ENCODE data around the gene DNAJC3.

Gene DNAJC3

GRCh38 chr13:95787356-95788099 is 110.6 kb downstream of the DNAJC3 start:
- TF ChIP-seq FOXP2 (optimal IDR thresholded peaks at IDR 0.05; ENCODE audit: borderline replicate concordance, extremely low read depth, extremely low read length, insufficient read depth) (no peak), REST (IDR thresholded peaks at IDR 0.05; ENCODE audit: insufficient read depth in 1 of 2, low read depth in 2 of 2, low read length in 2 of 2) (no peak), TAF1 (IDR thresholded peaks at IDR 0.05; ENCODE audit: borderline replicate concordance, insufficient read depth, low read length) (no peak), POLR2AphosphoS5 (IDR thresholded peaks at IDR 0.05; ENCODE audit: low read depth, low read length) (no peak), SIN3A (IDR thresholded peaks at IDR 0.05; ENCODE audit: borderline replicate concordance, insufficient read depth, low read length) (no peak)

GRCh38 chr13:95788100-95788463 is 111.1 kb downstream of the DNAJC3 start:
- TF ChIP-seq TAF1 (IDR thresholded peaks at IDR 0.05; ENCODE audit: borderline replicate concordance, insufficient read depth, low read length) (no peak), SIN3A (IDR thresholded peaks at IDR 0.05; ENCODE audit: borderline replicate concordance, insufficient read depth, low read length) (no peak), REST (IDR thresholded peaks at IDR 0.05; ENCODE audit: insufficient read depth in 1 of 2, low read depth in 2 of 2, low read length in 2 of 2) (no peak), POLR2AphosphoS5 (IDR thresholded peaks at IDR 0.05; ENCODE audit: low read depth, low read length) (no peak), FOXP2 (optimal IDR thresholded peaks at IDR 0.05; ENCODE audit: borderline replicate concordance, extremely low read depth, extremely low read length, insufficient read depth) (no peak)

GRCh38 chr13:95791084-95791722 is 114.3 kb downstream of the DNAJC3 start:
- TF ChIP-seq POLR2AphosphoS5 (IDR thresholded peaks at IDR 0.05; ENCODE audit: low read depth, low read length), result no peak
- TF ChIP-seq FOXP2 (optimal IDR thresholded peaks at IDR 0.05; ENCODE audit: borderline replicate concordance, extremely low read depth, extremely low read length, insufficient read depth), result no peak
- TF ChIP-seq SIN3A (IDR thresholded peaks at IDR 0.05; ENCODE audit: borderline replicate concordance, insufficient read depth, low read length), result no peak
- no peak for TF ChIP-seq REST (IDR thresholded peaks at IDR 0.05; ENCODE audit: insufficient read depth in 1 of 2, low read depth in 2 of 2, low read length in 2 of 2)
- TF ChIP-seq TAF1 (IDR thresholded peaks at IDR 0.05; ENCODE audit: borderline replicate concordance, insufficient read depth, low read length), result no peak

- TF ChIP-seq SIN3A (IDR thresholded peaks at IDR 0.05; ENCODE audit: borderline replicate concordance, insufficient read depth, low read length) (no peak), FOXP2 (optimal IDR thresholded peaks at IDR 0.05; ENCODE audit: borderline replicate concordance, extremely low read depth, extremely low read length, insufficient read depth) (no peak), POLR2AphosphoS5 (IDR thresholded peaks at IDR 0.05; ENCODE audit: low read depth, low read length) (no peak), REST (IDR thresholded peaks at IDR 0.05; ENCODE audit: insufficient read depth in 1 of 2, low read depth in 2 of 2, low read length in 2 of 2) (no peak), TAF1 (IDR thresholded peaks at IDR 0.05; ENCODE audit: borderline replicate concordance, insufficient read depth, low read length) (no peak)
Measured at GRCh38 chr13:95793018-95793555, 116.1 kb downstream of the DNAJC3 start.
